Uterus (tissue), 2 donors: ENCODE results near the gene LTBP1.

Experiments
- POLR2A ChIP-seq, 2 donors: fragments of 450-650 bp; IDR thresholded peaks; one replicate each; pipeline ENCODE4 v1.6.1; 2016; ENCODE audit warnings: antibody characterized with exemption in 2 of 2, mild to moderate bottlenecking in 1 of 2, moderate library complexity in 1 of 2
- TF ChIP-seq, protein P1 (sequence below), 4 experiments: fragments of 200-600 bp in 2 of 4; fragments of 450-650 bp in 2 of 4; sonication (generic) in 2 of 4; IDR thresholded peaks; one replicate each; pipeline ENCODE4 v1.5.1; 2016 to 2019; ENCODE audit warnings: antibody characterized with exemption in 4 of 4, mild to moderate bottlenecking in 2 of 4, moderate library complexity in 1 of 4

DNA sequence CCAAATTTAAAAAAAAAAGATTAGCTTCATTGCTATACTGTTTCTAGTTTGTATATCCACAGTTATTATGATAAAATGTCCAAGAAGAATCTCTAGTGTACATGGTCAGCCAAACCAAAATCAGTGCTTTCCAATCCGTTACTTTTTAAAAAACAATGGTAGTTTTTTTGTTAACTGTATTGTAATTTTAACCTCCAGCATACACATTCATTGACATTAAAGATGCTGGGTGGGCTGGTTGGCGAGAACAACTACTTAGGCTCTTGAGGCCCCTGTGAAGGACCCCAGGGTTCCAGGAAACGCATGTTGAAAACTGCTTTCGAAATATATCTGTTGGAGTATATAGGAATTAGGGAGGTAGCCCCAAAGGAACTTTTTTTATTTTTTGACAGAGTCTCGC lies 422.4 kb downstream of the LTBP1 start:
- TF ChIP-seq, protein P1, sequence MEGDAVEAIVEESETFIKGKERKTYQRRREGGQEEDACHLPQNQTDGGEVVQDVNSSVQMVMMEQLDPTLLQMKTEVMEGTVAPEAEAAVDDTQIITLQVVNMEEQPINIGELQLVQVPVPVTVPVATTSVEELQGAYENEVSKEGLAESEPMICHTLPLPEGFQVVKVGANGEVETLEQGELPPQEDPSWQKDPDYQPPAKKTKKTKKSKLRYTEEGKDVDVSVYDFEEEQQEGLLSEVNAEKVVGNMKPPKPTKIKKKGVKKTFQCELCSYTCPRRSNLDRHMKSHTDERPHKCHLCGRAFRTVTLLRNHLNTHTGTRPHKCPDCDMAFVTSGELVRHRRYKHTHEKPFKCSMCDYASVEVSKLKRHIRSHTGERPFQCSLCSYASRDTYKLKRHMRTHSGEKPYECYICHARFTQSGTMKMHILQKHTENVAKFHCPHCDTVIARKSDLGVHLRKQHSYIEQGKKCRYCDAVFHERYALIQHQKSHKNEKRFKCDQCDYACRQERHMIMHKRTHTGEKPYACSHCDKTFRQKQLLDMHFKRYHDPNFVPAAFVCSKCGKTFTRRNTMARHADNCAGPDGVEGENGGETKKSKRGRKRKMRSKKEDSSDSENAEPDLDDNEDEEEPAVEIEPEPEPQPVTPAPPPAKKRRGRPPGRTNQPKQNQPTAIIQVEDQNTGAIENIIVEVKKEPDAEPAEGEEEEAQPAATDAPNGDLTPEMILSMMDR (IDR thresholded peaks at IDR 0.05) = no peak
- TF ChIP-seq POLR2A (IDR thresholded peaks at IDR 0.05) = no peak
